ENCODE results near the gene FAM13A.
"Not testable (repeated sequence)": the region's sequence is repeated elsewhere in the genome, so short reads cannot be mapped to it uniquely, and the experiment has no call there.

The FAM13A gene

GRCh38 chr4:88955580-88956380 lies 101.2 kb downstream of the FAM13A start:
- DNase-seq: no peak

DNA sequence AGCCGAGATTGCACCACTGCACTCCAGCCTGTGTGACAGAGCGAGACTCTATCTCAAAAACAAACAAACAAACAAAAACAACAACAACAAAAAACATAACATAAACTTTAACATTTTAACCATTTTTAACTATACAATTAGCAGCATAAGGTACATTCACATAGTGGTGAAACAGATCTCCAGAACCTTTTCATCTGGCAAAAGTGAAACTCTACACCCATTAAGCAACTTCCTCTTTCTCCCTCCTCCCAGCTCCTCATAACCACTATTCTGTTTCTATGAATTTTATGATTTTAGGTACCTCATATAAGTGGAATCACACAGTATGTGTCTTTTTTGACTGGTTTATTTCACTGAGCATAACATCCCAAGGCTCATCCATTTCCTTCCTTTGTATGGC lies 103.6 kb downstream of the FAM13A start:
- no peak for DNase-seq

GRCh38 chr4:88952081-88952480 lies 104.9 kb downstream of the FAM13A start:
- no peak for DNase-seq

GRCh38 chr4:88949605-88950004 lies 107.4 kb downstream of the FAM13A start:
- DNase-seq: no peak

DNA sequence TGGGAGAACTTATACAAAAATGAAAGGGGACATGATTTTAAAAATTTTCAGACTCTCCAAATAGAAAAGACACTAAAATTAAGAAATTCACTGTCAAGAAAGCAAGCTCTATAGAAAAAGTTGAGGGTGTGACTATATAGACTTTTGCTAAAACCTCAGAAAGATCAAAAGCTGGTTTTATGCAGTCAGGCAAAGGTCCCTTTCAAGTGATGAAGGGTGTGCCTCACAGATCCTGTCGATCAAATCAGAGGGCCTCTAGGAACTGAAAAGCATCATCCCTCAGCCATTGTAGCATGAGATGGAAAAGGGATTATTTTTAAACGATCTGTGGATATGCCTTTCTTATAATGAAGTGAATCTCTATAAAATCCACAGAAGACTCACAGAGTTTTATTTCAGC lies 116.5 kb downstream of the FAM13A start:
- no peak for DNase-seq

DNA sequence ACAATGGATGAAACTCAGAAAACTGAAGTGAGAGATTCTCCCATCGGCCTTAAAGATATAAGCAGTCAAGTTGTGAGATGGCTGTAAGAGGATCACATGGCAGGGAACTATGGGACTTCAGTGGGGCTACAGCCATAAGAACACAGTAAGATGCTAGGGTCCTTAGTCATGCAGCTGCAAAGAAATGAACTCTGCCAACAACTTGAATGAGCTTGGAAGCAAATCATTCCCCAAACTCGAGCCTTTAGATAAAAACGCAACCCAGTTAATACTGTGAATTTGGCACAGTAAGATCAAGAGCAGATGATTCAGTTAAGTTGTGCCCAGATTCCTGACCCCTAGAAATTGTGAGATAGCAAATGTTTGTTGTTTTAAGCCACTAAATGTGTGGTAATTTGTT lies 117.3 kb downstream of the FAM13A start:
- DNase-seq: no peak

- DNase-seq: no peak
Measured at GRCh38 chr4:88938138-88938537, 118.8 kb downstream of the FAM13A start.

GRCh38 chr4:88937081-88937480 lies 119.9 kb downstream of the FAM13A start:
- DNase-seq: no peak

DNA sequence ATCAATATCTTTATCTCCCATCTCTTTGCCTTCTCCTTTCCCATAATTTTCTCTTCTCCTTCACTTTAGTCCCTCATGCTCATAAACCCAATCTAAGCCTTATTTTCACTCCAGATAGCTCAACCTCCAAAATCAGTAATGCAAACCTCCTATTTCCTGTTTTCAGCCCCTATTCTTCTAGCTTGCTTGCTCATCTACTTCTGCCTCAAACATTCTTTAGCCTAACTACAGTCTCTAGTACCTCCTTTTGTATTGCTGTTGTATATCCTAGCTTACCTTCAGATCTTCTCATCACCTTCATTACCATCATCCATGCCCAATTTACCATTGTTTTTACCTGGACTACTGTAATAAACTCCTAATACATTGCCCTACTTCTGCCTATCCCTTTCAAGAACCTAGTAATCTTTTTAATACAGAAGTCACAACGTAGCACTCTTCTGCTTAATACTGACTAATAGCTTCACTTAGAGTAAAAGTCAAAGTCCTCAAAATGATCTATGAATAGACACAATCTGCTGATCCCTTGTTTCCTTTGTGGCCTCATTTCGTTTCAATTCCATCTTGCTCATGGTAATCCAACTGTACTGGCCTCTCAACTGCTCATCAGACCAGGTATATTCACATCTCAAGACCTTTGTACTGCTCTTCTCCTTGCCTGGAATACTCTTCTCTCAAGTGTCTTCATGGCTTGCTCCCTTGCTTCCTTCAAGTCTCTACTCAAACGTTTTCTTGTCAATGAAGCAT lies 123.4 kb downstream of the FAM13A start:
- no peak for DNase-seq

DNA sequence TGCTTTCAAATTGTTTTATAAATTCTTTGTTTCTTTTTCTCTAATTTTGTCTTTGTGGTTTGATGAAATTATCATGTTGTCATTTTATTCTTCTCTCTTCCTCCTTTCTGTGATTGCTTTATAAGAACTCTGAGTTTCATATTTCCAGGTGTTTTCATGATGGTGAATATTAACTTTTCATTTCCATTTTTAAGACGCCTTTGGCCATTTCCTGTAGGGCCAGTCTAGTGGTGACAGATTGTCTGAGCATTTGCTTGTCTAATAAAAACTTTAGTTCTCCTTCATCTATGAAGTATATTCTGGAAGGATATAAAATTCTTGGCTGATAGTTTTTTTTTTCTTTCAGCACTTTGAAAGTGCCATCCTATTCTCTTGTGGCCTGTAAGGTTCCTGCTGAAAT lies 128.1 kb downstream of the FAM13A start:
- DNase-seq: no peak

DNA sequence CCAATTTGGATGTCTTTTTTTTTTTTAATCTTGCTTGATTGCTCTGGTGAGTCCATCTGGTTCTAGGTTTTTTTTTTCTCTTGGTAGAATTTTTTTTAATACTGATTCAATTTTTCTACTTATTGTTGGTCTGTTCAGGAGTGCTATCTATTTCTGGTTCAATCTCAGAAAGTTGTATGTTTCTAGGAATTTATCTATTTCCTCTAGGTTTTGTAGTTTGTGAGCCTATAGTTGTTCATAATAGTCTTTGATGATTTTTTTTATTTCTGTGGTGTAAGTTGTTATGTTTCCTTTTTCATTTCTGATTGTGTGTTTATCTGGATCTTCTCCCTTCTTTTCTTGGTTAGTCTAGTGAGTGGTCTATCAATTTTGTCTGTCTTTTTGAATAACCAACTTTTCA lies 129.6 kb downstream of the FAM13A start:
- DNase-seq: no peak

GRCh38 chr4:88919056-88919455 lies 137.9 kb downstream of the FAM13A start:
- no peak for DNase-seq

DNA sequence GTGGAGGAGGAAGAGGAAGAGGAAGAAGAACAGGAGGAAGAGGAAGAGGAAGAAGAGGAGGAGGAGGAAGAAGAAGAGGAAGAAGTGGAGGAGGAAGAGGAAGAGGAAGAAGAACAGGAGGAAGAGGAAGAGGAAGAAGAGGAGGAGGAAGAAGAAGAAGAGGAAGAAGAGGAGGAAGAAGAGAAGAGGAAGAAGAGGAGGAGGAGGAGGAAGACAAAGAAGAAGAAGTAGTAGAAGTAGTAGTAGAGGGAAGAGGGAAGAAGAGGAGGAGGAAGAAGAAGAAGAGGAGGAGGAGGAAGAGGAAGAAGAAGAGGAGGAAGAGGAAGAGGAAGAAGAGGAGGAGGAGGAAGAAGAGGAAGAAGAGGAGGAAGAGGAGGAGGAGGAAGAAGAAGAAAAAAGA lies 143.8 kb downstream of the FAM13A start:
- not testable (repeated sequence) for DNase-seq

DNA sequence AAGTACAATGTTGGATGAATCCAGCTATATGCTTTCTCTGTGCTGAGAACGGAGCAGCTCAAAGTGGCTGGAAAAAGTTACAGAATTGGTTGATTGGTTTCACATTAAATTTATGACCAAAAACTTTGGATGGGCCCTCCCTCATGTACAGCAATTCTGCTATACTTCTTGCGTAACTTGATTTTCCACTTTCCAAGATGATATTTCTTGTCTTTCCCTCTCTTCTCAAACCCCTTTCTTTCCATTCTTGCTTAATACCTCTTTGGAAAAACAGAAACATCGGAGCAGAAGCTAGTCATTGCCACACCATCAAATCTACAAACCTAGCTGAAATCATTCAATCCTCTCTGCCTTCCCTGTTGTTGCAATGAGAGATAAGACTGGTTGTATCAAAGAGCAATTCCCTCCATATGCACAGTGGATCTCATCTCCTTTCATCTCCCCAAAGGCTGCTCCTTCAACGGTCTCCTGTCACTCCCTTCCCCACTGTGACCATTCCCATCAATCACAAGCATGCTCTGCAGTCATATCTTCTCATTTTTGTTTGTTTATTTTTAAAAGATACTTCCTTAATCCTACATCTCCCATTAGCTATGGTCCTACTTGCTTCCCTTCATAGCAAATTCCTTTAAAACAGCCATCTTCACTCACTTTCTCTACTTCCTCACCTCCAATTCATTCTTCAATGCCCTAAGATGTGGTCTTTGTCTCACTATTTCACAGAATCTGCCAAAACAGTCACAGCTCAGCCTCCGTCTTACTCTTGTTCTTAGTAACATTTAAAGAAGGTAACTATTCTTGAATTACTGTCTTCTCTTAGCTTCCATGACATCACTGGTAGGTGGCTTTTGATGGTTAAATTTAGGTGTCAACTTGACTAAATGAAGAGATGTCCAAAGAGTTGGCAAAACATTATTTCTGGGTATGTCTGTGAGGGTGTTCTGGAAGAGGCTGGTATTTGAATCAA lies 145.5 kb downstream of the FAM13A start:
- no peak for DNase-seq

DNA sequence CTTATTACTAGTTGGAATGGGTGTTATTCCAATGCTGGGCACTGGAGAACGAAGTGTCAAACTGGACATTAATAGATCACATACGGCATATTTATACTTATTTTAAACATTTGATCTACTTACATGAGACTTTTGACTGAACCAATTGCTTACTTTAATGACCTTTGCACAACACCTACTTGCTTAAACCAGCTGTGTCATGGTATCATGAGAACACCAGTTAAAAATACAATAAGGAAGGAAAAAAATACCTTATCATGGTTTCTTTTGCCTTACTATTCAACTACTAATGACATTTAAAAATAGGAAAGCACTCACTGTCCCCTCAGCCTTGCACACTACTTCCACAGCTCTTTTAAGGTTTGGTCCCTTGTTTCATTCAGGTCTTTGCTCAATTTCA lies 146.9 kb downstream of the FAM13A start:
- no peak for DNase-seq

DNA sequence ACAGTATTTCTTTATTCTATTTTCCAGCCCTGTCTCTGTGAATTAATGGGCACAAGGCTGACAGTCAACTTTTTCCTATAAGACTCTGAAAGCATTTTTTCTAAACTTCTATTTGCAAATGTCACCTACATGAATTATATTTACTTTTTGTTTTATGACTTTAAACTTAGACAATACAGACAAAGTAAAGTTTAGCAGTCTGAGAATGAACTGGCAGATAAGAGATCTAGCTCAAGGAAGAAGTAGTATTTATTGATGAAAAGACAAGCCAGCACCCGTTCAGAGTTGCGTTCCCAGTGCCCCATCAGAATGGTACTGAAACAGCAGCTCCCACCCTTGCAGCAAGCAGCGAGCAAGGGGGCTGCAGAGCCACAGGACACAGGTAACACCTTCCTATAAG lies 148.5 kb downstream of the FAM13A start:
- no peak for DNase-seq

DNA sequence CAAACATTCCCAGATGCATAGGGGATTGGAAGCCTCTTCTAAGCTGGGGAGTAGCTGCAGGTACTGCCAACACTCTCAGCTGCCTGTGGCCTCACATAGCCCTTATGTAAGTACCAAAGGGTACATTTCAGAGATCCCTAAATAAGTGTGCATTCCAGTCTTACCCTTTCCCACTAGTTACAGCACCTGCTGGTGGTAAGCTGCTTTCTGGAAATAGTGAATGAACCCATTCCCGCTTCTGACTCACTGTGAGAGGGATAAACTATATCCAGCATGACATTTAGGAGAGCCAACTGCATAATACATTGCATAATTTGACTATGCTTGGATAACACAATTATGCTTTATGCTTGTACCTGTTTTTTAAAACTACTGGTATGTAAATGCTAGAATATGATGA lies 149.0 kb downstream of the FAM13A start:
- DNase-seq: no peak

GRCh38 chr4:88907478-88907877 lies 149.5 kb downstream of the FAM13A start:
- DNase-seq: no peak

DNA sequence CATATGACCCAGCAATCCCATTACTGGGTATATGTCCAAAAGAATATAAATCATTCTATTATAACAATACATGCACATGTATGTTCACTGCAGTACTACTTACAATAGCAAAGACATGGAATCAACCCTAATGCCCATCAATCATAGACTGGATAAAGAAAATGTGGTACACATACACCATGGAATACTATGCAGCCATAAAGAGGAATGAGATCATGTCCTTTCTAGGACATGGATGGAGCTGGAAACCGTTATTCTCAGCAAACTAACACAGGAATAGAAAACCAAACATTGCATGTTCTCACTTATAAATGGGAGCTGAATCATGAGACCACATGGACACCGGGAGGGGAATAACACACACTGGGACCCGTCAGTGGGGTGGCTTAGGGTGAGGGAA lies 152.7 kb downstream of the FAM13A start:
- not testable (repeated sequence) for DNase-seq

- DNase-seq: no peak
Measured at GRCh38 chr4:88900432-88900831, 156.6 kb downstream of the FAM13A start.

- no peak for DNase-seq
Measured at GRCh38 chr4:88897752-88898151, 159.2 kb downstream of the FAM13A start.

GRCh38 chr4:88897180-88897579 lies 159.8 kb downstream of the FAM13A start:
- DNase-seq: no peak

GRCh38 chr4:88893961-88894360 lies 163.0 kb downstream of the FAM13A start:
- no peak for DNase-seq

Measured in stimulated activated CD4-positive, alpha-beta T cell treated with anti-CD3 and anti-CD28 coated beads, Interleukin-2, amount 100 ng/mL, for 24 hours (primary cell).